HG03378 (cell line): ENCODE data around the gene TBC1D2B.
"Not testable (repeated sequence)": the region's sequence is repeated elsewhere in the genome, so short reads cannot be mapped to it uniquely, and the experiment has no call there.

ENCODE experiments used
- ATAC-seq: cut with Tn5 transposase; IDR thresholded peaks from one replicate; pipeline ENCODE4 v1.9.1; 2021; ENCODE audit warnings: mild to moderate bottlenecking, moderate library complexity; ENCODE audit not compliant: unreplicated experiment

Gene TBC1D2B

DNA sequence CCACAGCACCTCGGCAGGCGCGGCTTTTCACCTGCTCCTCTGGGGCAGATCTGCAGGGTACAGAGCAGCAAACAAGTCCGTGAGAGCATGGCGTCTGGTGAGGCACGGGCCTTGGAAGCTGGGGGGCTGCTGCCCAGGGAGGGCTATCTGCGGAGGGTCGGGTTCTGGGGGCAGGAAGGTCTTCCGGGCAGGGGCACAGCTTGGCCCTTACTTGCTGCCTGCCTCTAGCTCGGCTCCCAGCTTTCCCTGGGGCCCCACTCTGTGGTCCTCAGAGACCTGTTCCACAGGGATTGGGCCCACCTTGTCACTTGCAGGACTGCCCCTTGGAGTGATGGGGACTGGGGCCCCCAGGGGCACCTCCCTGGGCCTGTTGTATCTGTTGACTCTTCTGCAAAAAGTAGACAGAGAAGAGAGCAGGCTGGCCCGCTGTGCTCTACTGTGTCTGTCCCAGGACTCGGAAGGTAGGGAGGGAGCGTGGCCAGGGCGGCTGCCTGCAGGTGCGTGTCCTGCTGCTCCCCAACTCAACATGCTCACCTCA, 84.1 kb downstream of the TBC1D2B start:
- no peak for ATAC-seq

DNA sequence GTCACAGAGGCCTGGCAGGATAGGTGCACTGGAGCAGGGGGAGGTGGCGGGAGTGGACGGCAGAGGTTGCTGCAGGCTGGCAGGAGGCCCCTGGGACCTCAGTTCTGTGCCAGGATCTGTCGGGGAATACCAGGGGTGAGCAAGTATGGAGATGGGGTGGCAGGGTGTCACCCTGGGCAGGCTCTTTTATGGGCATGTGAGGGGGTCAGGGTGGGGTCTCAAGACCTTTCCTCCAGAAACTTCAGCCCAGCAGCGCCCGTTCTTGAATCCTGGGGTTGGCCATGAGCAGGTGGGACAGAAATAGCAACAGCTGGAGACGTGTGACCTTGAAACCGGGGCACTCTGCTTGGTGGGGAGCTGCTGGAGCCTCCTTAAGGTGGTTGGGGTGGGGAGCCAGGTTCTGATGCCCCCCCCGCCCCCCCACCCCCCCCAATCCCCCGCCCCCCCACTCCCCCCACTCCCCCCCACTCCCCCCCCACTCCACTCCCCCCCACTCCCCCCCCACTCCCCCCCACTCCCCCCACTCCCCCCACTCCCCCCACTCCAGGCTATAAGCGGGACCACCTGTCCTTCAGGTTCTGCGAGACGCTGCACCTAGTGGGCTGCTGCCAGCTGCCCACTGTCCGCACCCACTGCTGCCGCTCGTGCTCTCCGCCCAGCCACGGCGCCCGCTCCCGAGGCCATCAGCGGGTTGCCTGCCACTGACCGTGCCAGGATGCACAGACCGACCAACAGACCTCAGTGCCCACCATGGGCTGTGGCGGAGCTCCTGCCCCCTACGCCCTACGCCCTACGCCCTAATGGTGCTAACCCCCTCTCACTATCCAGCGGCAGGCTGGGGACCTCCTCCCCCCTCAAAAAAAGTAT, 84.9 kb downstream of the TBC1D2B start:
- no peak for ATAC-seq

DNA sequence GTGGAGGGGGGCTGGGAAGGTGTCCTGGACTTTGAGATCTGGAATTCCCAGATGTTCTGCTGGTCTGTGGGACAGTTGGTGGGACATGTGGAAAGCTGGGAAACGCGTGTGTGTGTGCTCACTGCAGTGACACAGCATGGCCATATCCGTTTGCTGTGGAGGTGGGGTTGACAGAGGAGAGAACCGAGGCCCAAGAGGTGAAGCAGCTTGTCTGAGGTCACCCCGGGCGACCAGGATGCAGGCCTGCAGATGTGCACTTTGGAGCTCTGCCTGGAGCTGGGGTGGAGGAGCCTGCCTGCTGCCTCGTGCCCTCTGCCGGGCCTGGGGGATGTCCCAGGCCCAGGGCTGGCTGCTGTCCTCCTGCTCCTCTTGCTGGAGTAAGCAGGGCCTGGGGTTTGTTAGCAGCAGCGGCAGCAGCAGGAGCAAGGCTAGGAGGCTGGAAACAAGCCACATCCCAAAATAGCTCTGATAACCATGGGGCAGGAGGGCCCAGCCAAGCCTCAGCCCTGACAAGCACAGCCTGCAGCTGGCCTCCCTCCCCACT, 85.8 kb downstream of the TBC1D2B start:
- not testable (repeated sequence) for ATAC-seq

DNA sequence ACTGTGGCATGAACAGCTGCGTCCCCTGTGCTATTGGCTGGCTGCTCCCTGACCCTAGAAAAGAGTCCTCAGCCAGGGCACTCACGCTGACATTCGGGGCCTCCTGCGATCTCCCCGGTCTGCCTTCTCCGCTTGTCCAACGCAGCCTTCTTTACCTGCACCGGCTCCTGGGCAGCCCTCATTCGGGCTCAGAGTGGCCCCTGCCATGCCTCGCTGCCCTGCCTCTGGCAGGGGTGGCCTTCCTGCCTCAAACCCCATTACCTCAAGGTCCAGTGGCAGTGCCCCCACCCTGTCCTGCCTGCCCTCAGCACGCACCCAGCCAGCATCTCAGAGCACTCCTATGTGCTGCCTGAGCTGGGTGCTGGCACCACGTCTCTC, 86.5 kb downstream of the TBC1D2B start:
- ATAC-seq = no peak

DNA sequence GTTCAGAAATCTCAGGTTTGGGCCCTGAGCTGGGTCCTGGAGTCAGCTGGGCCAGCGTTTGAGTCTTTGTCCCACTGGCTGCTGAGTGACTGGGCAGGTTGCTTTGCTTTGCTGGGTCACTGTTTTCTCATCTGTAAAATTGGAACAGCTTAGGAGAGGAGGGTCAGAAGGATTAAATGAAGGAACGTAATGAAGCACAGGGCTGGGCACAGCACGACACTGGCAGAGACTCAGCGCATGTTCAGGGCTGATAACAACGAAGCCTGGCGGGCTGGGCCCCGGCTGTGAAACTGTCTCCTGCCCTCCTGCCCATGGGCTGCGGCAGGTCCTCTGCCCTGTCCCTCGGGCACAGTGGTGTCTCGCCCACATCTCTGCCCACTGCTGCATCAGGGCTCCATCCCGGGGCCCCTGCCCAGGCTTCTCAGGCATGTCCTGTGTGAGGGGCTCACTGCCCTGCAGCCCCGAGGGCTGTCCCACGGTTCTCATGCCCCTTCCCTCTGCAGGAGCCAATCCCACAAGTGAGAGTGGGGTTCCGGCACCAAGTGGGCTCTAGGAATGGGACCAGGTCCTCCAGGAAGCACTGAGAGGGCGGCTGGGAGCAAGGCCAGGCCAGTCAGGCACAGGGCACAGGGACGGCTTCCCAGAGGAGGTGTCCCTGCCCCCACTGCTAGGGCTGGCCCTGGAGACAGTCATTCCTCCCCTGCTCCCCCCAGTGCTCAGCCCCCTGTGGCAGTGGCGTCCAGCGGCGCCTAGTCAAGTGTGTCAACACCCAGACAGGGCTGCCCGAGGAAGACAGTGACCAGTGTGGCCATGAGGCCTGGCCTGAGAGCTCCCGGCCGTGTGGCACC, 88.0 kb downstream of the TBC1D2B start:
- ATAC-seq = no peak

DNA sequence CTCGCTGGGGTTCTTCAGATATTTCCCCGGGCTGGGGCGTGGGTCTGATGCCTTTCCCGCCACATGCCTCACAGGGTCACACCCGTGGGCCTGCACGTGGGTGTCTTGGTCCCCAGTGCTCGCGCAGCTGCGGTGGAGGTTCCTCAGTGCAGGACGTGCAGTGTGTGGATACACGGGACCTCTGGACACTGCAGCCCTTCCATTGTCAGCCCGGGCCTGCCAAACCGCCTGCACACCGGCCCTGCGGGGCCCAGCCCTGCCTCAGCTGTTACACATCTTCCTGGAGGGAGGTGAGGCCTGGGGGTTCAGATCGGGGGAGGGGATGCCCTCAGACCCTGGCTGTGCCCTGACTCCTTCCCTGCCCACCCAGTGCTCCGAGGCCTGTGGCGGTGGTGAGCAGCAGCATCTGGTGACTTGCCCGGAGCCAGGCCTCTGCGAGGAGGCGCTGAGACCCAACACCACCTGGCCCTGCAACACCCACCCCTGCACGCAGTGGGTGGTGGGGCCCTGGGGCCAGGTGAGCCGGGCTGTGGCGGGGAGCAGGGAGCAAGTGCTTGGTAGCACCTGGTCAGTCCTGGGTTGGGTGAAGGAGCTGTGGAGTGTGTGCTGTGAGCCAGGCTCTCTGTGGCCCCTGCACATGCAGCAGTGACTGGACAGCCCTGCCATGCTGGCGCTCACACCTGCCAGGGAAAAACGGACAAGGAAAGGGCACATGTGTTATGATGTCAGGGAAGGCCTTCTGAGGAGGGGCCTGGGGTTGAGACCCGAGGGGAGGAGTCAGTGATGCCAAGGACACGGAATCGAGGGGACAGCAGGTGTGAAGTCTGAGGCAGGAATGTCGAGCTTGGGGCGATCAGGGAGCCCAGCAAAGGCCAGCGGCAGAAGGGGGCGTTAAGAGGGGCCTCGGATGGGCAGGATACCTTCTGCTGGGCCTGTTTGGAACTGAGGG, 88.9 kb downstream of the TBC1D2B start:
- ATAC-seq = no peak

DNA sequence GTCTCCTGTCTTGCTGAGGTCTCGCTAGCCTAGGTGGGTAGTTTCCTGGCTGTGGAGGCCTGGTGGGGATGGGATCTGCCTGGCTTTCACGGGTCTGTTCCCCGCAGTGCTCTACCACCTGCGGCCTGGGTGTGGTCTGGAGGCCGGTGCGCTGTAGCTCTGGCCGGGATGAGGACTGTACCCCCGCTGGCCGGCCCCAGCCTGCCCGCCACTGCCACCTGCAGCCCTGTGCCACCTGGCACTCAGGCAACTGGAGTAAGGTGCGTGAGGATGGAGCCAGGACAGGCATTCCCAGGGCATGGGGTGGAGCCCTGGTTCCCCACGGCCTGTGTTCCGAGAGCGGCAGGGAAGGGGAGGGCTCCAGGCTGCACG, 89.8 kb downstream of the TBC1D2B start:
- ATAC-seq = not testable (repeated sequence)

DNA sequence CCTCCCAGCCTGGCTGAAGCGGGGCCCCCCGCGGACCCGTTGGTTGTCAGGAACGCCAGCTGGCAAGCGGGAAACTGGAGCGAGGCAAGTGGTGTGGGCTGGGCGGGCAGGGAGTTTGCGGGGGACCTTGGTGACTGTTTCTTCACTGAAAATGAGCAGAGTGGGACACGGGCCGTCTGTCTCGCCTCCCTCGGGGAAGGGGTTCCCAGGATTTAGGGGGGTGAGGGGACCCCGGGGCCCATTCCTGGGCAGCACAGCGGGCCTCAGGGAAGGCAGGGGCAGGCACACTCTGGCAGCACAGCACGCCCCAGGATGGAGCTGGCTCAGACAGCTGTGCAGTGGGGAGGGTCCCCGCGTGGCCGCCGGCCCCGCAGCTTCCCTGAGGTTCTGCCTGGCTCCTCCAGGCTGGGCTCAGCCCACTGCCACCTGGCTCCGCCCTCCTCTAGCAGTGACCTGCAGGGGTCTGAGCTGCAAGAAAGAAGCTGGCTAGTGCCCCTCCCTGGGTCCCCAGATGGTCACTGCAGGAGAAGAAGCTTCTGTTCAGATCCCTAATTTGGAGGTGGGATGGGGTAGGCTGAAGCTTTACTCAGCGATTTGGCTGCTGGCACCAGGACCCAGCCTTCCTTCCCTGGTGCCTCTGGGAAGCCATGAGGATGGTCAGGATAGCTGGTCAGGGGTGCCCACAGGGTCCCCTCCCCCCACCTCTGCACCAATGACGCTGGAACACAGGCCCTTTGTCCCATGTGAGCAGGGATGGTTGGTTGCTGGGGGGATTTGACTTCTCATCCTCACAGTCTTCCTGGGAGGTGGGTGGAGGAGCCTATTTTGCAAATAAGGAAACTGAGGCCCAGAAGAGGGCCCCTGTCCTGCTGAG, 90.4 kb downstream of the TBC1D2B start:
- no peak for ATAC-seq

DNA sequence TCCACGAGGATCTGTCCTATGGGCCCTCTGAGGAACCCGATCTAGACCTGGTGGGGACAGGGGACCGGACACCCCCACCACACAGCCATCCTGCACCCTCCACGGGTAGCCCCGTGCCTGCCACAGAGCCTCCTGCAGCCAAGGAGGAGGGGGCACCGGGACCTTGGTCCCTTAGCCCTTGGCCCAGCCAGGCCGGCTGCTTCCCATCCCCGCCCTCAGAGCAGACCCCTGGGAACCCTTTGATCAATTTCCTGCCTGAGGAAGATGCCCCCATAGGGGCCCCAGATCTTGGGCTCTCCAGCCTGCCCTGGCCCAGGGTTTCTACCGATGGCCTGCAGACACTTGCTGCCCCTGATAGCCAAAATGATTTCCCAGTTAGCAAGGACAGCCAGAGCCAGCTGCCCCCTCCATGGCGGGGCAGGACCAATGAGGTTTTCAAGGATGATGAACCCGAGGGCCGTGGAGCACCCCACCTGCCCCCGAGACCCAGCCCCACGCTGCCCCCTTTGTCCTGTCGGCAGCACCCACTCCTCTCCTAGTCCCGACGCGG, 91.5 kb downstream of the TBC1D2B start:
- no peak for ATAC-seq

DNA sequence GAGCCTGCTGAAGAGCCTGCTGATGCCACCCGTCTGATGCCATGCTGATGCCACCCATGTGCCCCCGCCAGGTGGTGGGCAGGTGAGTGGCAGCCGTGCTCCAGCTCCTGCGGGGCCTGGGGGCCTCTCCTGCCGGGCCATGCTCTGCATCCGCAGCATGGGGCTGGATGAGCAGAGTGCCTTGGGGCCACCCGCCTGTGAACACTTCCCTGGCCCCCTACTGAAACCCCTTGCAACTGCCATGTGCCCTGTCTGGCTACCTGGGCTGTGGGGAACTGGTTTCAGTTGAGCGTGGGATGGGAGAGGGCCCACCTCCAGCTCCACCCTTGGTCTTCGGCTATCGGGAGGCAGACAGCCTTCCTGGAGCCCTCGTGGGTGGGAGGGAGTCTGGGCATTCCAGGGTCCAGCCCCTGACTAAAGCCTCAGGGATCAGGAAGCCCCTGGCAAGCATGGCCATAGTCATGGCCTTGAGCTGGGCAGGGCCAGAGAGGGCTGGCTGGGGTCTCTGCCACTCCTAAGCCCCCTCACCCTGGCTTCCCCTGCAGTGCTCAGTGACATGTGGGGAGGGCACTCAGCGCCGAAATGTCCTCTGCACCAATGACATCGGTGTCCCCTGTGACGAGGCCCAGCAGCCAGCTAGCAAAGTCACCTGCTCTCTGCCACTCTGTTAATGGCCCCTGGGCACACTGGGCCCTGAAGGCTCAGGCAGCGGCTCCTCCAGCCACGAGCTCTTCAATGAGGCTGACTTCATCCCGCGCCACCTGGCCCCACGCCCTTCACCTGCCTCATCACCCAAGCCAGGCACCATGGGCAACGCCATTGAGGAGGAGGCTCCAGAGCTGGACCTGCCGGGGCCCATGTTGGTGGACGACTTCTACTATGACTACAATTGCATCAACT, 92.2 kb downstream of the TBC1D2B start:
- no peak for ATAC-seq

DNA sequence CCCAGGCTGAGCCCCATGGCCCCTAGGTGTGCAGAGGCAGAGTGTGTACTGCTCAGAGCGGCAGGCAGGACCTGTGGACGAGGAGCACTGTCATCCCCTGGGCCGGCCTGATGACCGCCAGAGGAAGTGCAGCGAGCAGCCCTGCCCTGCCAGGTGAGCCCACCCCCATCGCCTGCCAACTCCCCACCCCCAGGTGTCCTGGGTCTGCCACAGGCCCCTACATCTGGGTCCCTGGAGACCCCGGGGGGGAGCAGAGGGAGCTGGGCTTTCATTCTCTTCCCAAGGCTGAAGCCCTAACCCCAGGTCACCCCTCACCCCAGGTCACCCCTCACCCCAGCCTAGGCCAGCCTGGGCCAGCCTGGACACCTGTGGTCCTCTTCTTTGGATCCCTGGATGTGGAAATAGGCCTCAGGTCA, 93.1 kb downstream of the TBC1D2B start:
- no peak for ATAC-seq

DNA sequence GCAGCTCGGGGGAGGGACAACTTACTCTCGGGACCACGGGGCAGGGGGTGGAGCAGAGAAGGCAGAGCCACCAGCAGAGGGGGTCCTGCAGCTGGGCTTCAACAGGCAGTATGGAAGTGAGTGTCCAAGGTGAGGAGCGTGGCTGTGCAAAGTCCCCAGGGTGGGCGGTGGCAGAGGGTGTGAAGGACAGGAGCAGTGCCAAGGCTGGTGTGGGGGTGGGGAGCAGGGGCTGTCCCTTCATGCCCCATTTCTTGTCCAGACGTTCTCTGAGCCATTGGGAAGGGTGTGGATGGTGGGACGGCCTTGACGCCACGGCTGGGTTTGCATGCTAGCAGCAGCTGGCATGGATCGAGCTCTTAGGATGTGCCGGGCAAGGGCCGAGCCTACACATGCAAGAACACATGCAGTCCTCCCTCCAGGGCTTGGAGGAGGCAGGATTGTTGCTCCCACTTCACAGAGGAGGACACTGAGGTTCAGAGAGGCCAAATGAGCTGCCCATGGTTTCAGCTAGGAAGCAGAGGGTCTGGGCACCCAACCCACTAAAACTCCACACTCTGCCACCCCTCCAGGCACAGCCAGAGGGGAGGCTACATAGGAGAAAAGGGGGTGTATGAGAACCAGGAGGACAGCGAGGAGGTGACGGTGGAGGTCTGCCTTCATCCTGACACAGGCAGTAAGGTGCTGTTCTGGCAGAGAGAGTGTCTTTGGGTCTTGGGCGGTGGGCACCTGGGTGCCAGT, 93.6 kb downstream of the TBC1D2B start:
- no peak for ATAC-seq

DNA sequence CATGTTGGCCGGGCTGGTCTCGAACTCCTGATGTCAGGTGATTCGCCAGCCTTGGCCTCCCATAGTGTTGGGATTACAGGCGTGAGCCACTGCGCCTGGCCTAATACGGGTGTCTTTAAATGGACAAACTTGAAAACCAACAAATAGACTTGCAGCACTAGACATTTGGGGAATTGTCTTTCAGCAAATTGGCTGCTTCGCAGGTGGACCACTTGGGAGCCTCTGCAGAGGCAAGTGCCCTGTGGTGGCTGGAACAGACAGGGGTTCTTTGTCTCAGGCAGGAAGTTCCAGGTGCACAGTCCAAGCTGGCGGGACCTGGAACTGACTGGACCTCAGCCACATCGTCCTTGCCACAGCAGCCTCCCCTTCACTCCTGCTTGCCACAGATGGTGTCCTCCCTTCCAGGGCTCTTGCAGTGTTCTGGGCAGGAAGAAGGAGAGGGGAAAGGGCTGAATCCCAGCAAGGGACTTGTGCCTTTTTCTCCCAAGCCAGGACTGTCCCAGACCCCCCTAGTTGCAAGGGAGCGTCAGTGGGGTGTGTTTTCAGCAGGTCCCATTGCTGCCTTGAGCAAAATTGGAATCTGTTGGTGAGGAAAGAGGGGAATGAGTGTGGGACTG, 94.3 kb downstream of the TBC1D2B start:
- no peak for ATAC-seq

DNA sequence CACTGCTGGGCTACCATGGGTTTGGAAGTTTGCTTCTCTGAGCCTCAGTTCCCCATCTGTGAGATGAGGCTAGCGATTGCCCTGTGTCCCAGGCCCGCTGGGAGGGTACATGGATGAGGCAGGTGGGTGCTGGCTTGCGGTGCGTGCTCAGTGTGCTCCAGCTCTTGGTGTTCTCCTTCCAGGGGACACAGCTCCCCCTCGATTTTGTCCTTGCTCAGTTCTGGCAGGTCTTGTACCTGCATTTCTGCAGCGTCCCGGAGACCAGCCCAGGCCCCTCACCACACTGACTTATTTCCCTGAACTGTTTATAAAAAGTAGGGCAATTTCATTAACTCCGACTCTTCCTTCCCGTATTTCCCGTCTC, 95.4 kb downstream of the TBC1D2B start:
- no peak for ATAC-seq

DNA sequence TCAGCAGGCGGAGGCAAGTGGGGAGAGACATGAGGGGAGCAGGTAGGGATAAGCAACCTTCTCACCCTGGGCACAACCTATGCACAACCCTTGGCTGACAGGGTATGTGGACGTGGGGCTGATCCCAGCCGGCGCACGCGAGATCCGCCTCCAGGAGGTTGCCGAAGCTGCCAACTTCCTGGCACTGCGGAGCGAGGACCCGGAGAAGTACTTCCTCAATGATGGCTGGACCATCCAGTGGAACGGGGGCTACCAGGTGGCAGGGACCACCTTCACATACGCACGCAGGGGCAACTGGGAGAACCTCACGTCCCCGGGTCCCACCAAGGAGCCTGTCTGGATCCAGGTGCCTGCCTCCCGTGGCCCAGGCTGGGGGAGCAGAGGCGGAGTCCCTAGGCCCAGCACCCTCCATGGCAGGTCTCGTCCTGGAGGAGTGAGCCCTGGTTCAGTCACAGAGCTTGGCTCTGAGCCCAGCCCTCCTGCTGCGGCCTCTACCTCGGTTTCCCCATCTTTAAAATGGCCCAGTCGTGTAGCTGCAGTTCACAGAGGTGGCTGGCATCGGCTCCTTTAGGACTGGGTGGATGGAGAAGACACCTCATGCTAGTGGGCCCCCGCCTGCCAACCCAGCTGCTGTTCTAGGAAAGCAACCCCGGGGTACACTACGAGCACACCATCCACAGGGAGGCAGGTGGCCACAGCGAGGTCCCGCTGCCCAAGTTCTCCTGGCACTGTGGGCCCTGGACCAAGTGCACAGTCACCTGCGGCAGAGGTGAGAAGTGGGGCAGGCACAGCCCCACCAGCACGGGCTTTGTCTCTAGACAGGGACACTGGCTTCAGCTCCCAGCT, 96.0 kb downstream of the TBC1D2B start:
- no peak for ATAC-seq

DNA sequence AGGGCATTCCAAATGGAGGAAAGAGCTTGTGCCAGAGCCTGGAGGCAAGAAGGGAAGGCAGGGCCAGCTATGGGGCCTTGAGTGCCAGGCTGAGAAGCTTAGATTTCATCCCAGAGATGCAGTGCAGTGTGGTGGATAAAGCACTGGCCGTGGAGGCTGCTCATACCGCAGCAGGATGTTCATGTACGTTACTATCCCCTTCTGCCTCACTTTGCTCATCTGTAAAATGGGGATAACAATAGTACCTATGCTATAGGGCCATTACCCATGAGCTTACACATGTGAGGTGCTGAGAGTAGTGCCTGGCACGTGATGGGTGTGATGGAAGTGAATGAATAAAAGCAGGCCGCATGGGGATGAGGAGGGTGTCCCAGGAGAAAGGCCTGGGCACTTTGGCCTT, 96.8 kb downstream of the TBC1D2B start:
- not testable (repeated sequence) for ATAC-seq
